HepG2 (cell line): ENCODE results near the gene GPATCH3. TPM values are rescaled to one million over a fixed set of nuclear protein-coding genes. Genes with fewer than 3 reads are reported as not detected.

Experiments used
- ATAC-seq: fragments of 200-7000 bp; cut with Tn5 transposase; 3 replicates; pipeline ENCODE4 v1.9.1; 2020; ENCODE audit warnings: mild to moderate bottlenecking, moderate library complexity
- BruUV-seq: library from RNA; stranded (reverse); fragments of 400-500 nt; replicated peaks from 2 replicates; lab custom pipeline; 2021; lab: Mats Ljungman, UMichigan
- CTCF ChIA-PET: fragments of 300-600 bp; formaldehyde crosslinking; extraction: SDS; loops from one replicate; lab custom pipeline; 2021; ENCODE audit warnings: low total read pairs, inconsistent platforms, low intra/inter-chr PET ratio; lab: Yijun Ruan, JAX
- POLR2A ChIA-PET: fragments of 350-600 bp; sonication (Branson Sonifier 250); formaldehyde crosslinking; loops from one replicate; lab custom pipeline; 2020; ENCODE audit warnings: antibody characterized with exemption, inconsistent platforms; lab: Yijun Ruan, JAX
- DNase-seq: peaks from one replicate; pipeline ENCODE4 v3.0.0-alpha.2; 2015; ENCODE audit warnings: low spot score
- FAIRE-seq: peaks from 3 replicates; lab custom pipeline; 2011; peaks lifted over from hg19 to GRCh38; lab: Jason Lieb, UNC
- H2AFZ ChIP-seq: one replicate; pipeline ENCODE4 v1.6.1; 2011; ENCODE audit warnings: low read length, inconsistent platforms
- H3K27ac ChIP-seq: fragments of 300-600 bp; 3 replicates; pipeline ENCODE4 v1.8.0; 2011; ENCODE audit warnings: mixed run types, mild to moderate bottlenecking, mixed read lengths, low read length, inconsistent platforms; ENCODE audit not compliant: insufficient read depth; ENCODE audit errors: extremely low read length
- H3K27me3 ChIP-seq, 2 experiments: fragments of 200-600 bp in 1 of 2; 2 replicates in 1 of 2; 3 replicates in 1 of 2; pipeline versions ENCODE4 v1.6.0 to v1.8.0; 2011; ENCODE audit warnings: low read length in 2 of 2, mild to moderate bottlenecking in 2 of 2, moderate library complexity in 2 of 2, inconsistent platforms in 1 of 2; ENCODE audit not compliant: insufficient read depth in 2 of 2, control insufficient read depth in 1 of 2
- H3K36me3 ChIP-seq, 2 experiments: fragments of 200-600 bp in 1 of 2; replicated peaks in 1 of 2; 2 replicates in 1 of 2; 3 replicates in 1 of 2; pipeline versions ENCODE4 v1.5.1 to v1.8.0; 2011; ENCODE audit warnings: low read length in 2 of 2, inconsistent platforms in 1 of 2; ENCODE audit not compliant: insufficient read depth in 2 of 2, control insufficient read depth in 1 of 2
- H3K4me1 ChIP-seq: 2 replicates; pipeline ENCODE4 v1.5.1; 2012; ENCODE audit warnings: low read length, inconsistent platforms; ENCODE audit not compliant: insufficient read depth
- H3K4me2 ChIP-seq: 2 replicates; pipeline ENCODE4 v1.6.0; 2011; ENCODE audit warnings: low read depth, low read length, inconsistent platforms
- H3K4me3 ChIP-seq, 3 experiments: fragments of 200-600 bp in 1 of 3; sonication (generic), shearing (Covaris generic) in 1 of 3; replicated peaks in 1 of 3; 2 replicates each; pipeline ENCODE4 v1.5.1; 2011 to 2016; ENCODE audit warnings: low read length in 3 of 3, inconsistent platforms in 2 of 3, low read depth in 2 of 3, mild to moderate bottlenecking in 2 of 3, control low read depth in 1 of 3, mixed read lengths in 1 of 3; ENCODE audit not compliant: insufficient read depth in 1 of 3
- H3K79me2 ChIP-seq: one replicate; pipeline ENCODE4 v1.6.1; 2011; ENCODE audit warnings: low read length, inconsistent platforms; ENCODE audit not compliant: insufficient read depth
- H3K9ac ChIP-seq: 2 replicates; pipeline ENCODE4 v1.6.0; 2011; ENCODE audit warnings: mild to moderate bottlenecking, low read depth, low read length, inconsistent platforms; ENCODE audit not compliant: insufficient read depth
- H3K9me3 ChIP-seq: 2 replicates; pipeline ENCODE4 v1.5.1; 2012; ENCODE audit warnings: mild to moderate bottlenecking, low read length
- H4K20me1 ChIP-seq: 2 replicates; pipeline ENCODE4 v1.6.0; 2011; ENCODE audit warnings: inconsistent platforms, mild to moderate bottlenecking, low read length, moderate library complexity; ENCODE audit not compliant: insufficient read depth
- ATM ChIP-seq: fragments of 450-650 bp; IDR thresholded peaks from 2 replicates; pipeline ENCODE4 v1.7.1; 2017; ENCODE audit warnings: mild to moderate bottlenecking, borderline replicate concordance
- FLYWCH1 ChIP-seq: sonication (generic); formaldehyde crosslinking; IDR thresholded peaks from 2 replicates; pipeline ENCODE4 v1.8.1; 2023; ENCODE audit warnings: mild to moderate bottlenecking, missing genetic modification reagents
- MTF1 ChIP-seq: sonication (generic); formaldehyde crosslinking; IDR thresholded peaks from 2 replicates; pipeline ENCODE4 v1.5.0; 2020; ENCODE audit warnings: missing genetic modification reagents
- NFRKB ChIP-seq: fragments of 450-650 bp; IDR thresholded peaks from 2 replicates; pipeline ENCODE4 v1.6.1; 2017
- SNAI1 ChIP-seq: sonication (generic); formaldehyde crosslinking; IDR thresholded peaks from 2 replicates; pipeline ENCODE4 v1.5.0; 2020; ENCODE audit warnings: mild to moderate bottlenecking, missing genetic modification reagents, borderline replicate concordance
- TCF12 ChIP-seq, 2 experiments: fragments of 450-650 bp in 1 of 2; sonication (generic) in 1 of 2; formaldehyde crosslinking in 1 of 2; IDR thresholded peaks; 2 replicates each; pipeline versions ENCODE4 v1.6.1 to v1.8.0; 2017 to 2022; ENCODE audit warnings: antibody characterized with exemption in 1 of 2, mild to moderate bottlenecking in 1 of 2, missing genetic modification reagents in 1 of 2, moderate library complexity in 1 of 2
- ZNF296 ChIP-seq: sonication (generic); formaldehyde crosslinking; conservative IDR thresholded peaks from 2 replicates; pipeline ENCODE4 v1.5.0; 2020; ENCODE audit warnings: mild to moderate bottlenecking, missing genetic modification reagents
- ZNF331 ChIP-seq: sonication (generic); formaldehyde crosslinking; IDR thresholded peaks from 2 replicates; pipeline ENCODE4 v1.4.0; 2020; ENCODE audit warnings: missing genetic modification reagents
- ZNF468 ChIP-seq: sonication (generic); formaldehyde crosslinking; IDR thresholded peaks from 2 replicates; pipeline ENCODE4 v1.8.0; 2022; ENCODE audit warnings: mild to moderate bottlenecking, moderate library complexity, missing genetic modification reagents
- ZNF572 ChIP-seq: sonication (generic); formaldehyde crosslinking; IDR thresholded peaks from 2 replicates; pipeline ENCODE4 v1.5.1; 2020; ENCODE audit warnings: mild to moderate bottlenecking, missing genetic modification reagents
- ZNF747 ChIP-seq: sonication (generic); formaldehyde crosslinking; IDR thresholded peaks from 2 replicates; pipeline ENCODE4 v1.8.1; 2023; ENCODE audit warnings: missing genetic modification reagents, mild to moderate bottlenecking, borderline replicate concordance
- ZNF850 ChIP-seq: sonication (generic); formaldehyde crosslinking; conservative IDR thresholded peaks from 2 replicates; pipeline ENCODE4 v1.9.0; 2021; ENCODE audit warnings: mild to moderate bottlenecking, missing genetic modification reagents
- WGBS: methylation state at CpG from one replicate; pipeline ENCODE4 v1.1.6; 2017; ENCODE audit warnings: low lambda C conversion rate; 5-methylcytosine and 5-hydroxymethylcytosine counted together
- in situ Hi-C: cut with HindIII; loops from 2 replicates; pipeline ENCODE4 v1.10.0; 2017; ENCODE audit warnings: low pct_unique_long_range_greater_than_20kb; ENCODE audit not compliant: extremely low pct_ligation_motif_present
- intact Hi-C: fragments of 100-400 bp; cut with micrococcal nuclease; formaldehyde crosslinking; loops from one replicate; pipeline ENCODE4 v1.10.0; 2022; ENCODE audit not compliant: unreplicated experiment
- polyA plus RNA-seq, 8 experiments: library from polyadenylated mRNA; depleted of rRNA in 3 of 8; stranded (reverse) in 7 of 8; unstranded in 1 of 8; fragments of >200 nt; fragmentation: Illumina TruSeq in 4 of 8; extraction: Trizol in 4 of 8; gene quantifications; 2 replicates each; pipeline versions ENCODE4 v1.2.1 to v1.2.3, GENCODE V29; 2011 to 2016; ENCODE audit warnings: low read depth in 4 of 8, missing spikeins in 1 of 8, mixed read lengths in 1 of 8; ENCODE audit not compliant: insufficient read depth in 1 of 8
- total RNA-seq, 5 experiments: library from RNA; depleted of rRNA; stranded (reverse); fragments of >200 nt; fragmentation: Illumina TruSeq; extraction: Trizol; gene quantifications; 2 replicates each; pipeline ENCODE4 v1.2.3, GENCODE V29; 2016; ENCODE audit warnings: low read depth in 1 of 5
- TF ChIP-seq, protein P1 (sequence below): sonication (generic); formaldehyde crosslinking; IDR thresholded peaks from 2 replicates; pipeline ENCODE4 v1.8.0; 2022; ENCODE audit warnings: missing genetic modification reagents, mild to moderate bottlenecking, borderline replicate concordance
- TF ChIP-seq, protein P2 (sequence below): sonication (generic); formaldehyde crosslinking; IDR thresholded peaks from 2 replicates; pipeline ENCODE4 v1.5.0; 2020; ENCODE audit warnings: missing genetic modification reagents, mild to moderate bottlenecking, borderline replicate concordance
- TF ChIP-seq, protein P3 (sequence below): sonication (generic); formaldehyde crosslinking; IDR thresholded peaks from 2 replicates; pipeline ENCODE4 v1.9.0; 2022; ENCODE audit warnings: low read depth, missing genetic modification reagents

Gene GPATCH3
- total and polyA plus RNA-seq, 2 of the 13 experiments (the other 11 are each of a cell fraction or from before 2014, with no cell fraction given), result 8.3 to 11.0 TPM

DNA sequence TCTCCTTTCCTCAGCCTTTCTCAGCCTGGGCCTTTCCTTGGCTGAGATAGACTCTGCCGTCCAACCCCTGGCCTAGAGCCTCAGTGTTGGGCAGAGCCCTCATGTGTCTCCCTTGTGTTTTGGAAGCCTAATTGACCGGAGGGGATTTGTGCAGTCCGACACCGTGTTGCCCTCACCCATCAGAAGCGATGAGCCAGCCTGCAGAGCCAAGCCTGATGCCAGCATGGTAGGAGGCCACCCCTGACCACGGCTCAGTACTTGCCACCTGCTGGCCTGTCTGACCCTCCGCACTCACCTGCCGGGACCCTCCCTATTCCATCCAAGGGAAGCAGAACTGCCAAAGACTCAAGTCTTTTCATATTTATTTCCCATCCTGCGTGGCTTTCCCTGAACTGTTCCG is 46.7 kb downstream of the GPATCH3 start:
- POLR2A ChIA-PET, result no interaction called here
- H3K4me2 ChIP-seq, result no peak overlapping the region
- no TSS peak for BruUV-seq
- H3K27ac ChIP-seq, result no peak overlapping the region
- H3K4me1 ChIP-seq, result peaks cover 13% of the 10 kb centered on the region
- 93% methylated on average over 6 of the region's 10 CpGs for WGBS
- no peak for DNase-seq
- no peak for ATAC-seq
- H2AFZ ChIP-seq, result no peak overlapping the region
- TF ChIP-seq, protein P1, sequence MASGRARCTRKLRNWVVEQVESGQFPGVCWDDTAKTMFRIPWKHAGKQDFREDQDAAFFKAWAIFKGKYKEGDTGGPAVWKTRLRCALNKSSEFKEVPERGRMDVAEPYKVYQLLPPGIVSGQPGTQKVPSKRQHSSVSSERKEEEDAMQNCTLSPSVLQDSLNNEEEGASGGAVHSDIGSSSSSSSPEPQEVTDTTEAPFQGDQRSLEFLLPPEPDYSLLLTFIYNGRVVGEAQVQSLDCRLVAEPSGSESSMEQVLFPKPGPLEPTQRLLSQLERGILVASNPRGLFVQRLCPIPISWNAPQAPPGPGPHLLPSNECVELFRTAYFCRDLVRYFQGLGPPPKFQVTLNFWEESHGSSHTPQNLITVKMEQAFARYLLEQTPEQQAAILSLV (CRISPR knock-in tag), result no peak
- TF ChIP-seq ZNF331, result peak; percentile 85; the same call in 1 of the 2 replicates
- TF ChIP-seq, all 625 proteins: peak for 1
- H3K4me3 ChIP-seq, result no peak overlapping the region
- CTCF ChIA-PET, result interaction anchor here (2.1 kb wide), 1 partner anchor 24 kb away, joined by 26 read pairs; no protein-coding TSS in a partner anchor
- in situ Hi-C loops, result no loop called here
- no peak for FAIRE-seq
- H3K27me3 ChIP-seq, result no peaks in the 10 kb centered on the region
- H3K79me2 ChIP-seq, result no peaks in the 10 kb centered on the region
- no peaks in the 10 kb centered on the region for H3K9me3 ChIP-seq
- intact Hi-C loops, result loop anchor here (1.0 kb wide), 1 partner anchor 25 kb away; no protein-coding TSS in a partner anchor
- no peak overlapping the region for H3K9ac ChIP-seq
- peaks cover 25 to 48% of the 10 kb centered on the region in 2 experiments for H3K36me3 ChIP-seq
- H4K20me1 ChIP-seq, result no peaks in the 10 kb centered on the region

DNA sequence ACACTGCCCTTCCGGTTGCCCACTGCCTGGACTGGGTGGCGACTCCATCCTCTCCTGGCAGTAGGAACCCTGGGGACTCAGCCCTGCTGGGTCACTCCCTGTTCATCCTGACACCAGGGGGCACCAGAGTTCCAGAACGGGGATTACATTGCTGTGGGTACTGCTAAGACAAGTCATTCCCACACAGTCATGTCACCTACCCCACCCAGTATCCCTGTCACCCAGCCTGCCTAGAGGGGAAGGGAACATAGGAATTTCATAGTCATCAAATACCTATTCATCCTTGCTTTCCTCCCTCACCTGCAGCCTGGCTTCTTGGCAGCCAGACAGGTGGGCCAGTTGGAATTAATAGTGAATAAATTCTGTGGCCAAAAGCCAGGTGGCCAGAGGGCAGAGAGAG is 47.1 kb downstream of the GPATCH3 start:
- Histone ChIP-seq H3K9me3 (no peaks in the 10 kb centered on the region), H3K4me3 (no peak overlapping the region), H3K27me3 (no peaks in the 10 kb centered on the region), H3K4me2 (no peak overlapping the region), H4K20me1 (no peaks in the 10 kb centered on the region), H3K27ac (no peak overlapping the region), H3K4me1 (peaks cover 17% of the 10 kb centered on the region), H2AFZ (no peak overlapping the region), H3K79me2 (no peaks in the 10 kb centered on the region), H3K36me3 (peaks cover 26 to 51% of the 10 kb centered on the region in 2 experiments), H3K9ac (no peak overlapping the region)
- FAIRE-seq (peak; percentile 90), ATAC-seq (peak; percentile 90), DNase-seq (peak; percentile 76)
- BruUV-seq, result no TSS peak
- intact Hi-C loops, result loop anchor here (1.0 kb wide), 1 partner anchor 25 kb away; no protein-coding TSS in a partner anchor
- CTCF ChIA-PET, result interaction anchor here (2.1 kb wide), 1 partner anchor 25 kb away, joined by 26 read pairs; no protein-coding TSS in a partner anchor
- POLR2A ChIA-PET, result no interaction called here
- WGBS, result 56% methylated on average over 3 of the region's 3 CpGs
- in situ Hi-C loops, result no loop called here
- no peak for TF ChIP-seq ZNF747 (CRISPR knock-in tag)
- no peak for TF ChIP-seq ZNF468 (CRISPR knock-in tag)
- no peak for TF ChIP-seq ZNF850 (CRISPR knock-in tag)
- no peak for TF ChIP-seq NFRKB
- TF ChIP-seq MTF1 (CRISPR knock-in tag), result no peak
- no peak for TF ChIP-seq FLYWCH1 (CRISPR knock-in tag)
- TF ChIP-seq ZNF572, result no peak
- TF ChIP-seq TCF12 (IDR thresholded peaks at IDR 0.05), result no peak
- TF ChIP-seq TCF12 (CRISPR knock-in tag; IDR thresholded peaks at IDR 0.05), result no peak
- TF ChIP-seq, protein P2, sequence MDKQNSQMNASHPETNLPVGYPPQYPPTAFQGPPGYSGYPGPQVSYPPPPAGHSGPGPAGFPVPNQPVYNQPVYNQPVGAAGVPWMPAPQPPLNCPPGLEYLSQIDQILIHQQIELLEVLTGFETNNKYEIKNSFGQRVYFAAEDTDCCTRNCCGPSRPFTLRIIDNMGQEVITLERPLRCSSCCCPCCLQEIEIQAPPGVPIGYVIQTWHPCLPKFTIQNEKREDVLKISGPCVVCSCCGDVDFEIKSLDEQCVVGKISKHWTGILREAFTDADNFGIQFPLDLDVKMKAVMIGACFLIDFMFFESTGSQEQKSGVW (CRISPR knock-in tag), result no peak
- TF ChIP-seq, protein P3, sequence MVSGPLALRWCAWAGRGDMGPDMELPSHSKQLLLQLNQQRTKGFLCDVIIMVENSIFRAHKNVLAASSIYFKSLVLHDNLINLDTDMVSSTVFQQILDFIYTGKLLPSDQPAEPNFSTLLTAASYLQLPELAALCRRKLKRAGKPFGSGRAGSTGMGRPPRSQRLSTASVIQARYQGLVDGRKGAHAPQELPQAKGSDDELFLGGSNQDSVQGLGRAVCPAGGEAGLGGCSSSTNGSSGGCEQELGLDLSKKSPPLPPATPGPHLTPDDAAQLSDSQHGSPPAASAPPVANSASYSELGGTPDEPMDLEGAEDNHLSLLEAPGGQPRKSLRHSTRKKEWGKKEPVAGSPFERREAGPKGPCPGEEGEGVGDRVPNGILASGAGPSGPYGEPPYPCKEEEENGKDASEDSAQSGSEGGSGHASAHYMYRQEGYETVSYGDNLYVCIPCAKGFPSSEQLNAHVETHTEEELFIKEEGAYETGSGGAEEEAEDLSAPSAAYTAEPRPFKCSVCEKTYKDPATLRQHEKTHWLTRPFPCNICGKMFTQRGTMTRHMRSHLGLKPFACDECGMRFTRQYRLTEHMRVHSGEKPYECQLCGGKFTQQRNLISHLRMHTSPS (CRISPR knock-in tag), result no peak
- TF ChIP-seq ZNF296 (CRISPR knock-in tag), result no peak
- TF ChIP-seq ATM, result no peak
- TF ChIP-seq SNAI1, result no peak
